GM12874 (cell line): ENCODE data around the gene RNF130.

Source experiments
- CTCF ChIP-seq: IDR thresholded peaks from 2 replicates; pipeline ENCODE4 v1.5.1; 2011; ENCODE audit warnings: low read depth, mild to moderate bottlenecking, control low read depth, low read length, moderate library complexity; ENCODE audit not compliant: insufficient read depth

Gene RNF130

GRCh38 chr5:179978792-179979191 is 92.8 kb downstream of the RNF130 start:
- no peak for TF ChIP-seq CTCF

GRCh38 chr5:179975713-179976134 is 95.8 kb downstream of the RNF130 start:
- no peak for TF ChIP-seq CTCF

GRCh38 chr5:179974946-179975712 is 96.4 kb downstream of the RNF130 start:
- peak; percentile 62 for TF ChIP-seq CTCF

GRCh38 chr5:179974246-179974945 is 97.2 kb downstream of the RNF130 start:
- no peak for TF ChIP-seq CTCF

- TF ChIP-seq CTCF = no peak
Observed at GRCh38 chr5:179973391-179973790, 98.2 kb downstream of the RNF130 start.

GRCh38 chr5:179969110-179969509 is 102.4 kb downstream of the RNF130 start:
- TF ChIP-seq CTCF = no peak

- TF ChIP-seq CTCF = no peak
Observed at GRCh38 chr5:179967489-179967888, 104.1 kb downstream of the RNF130 start.
